ENCODE results near the gene LUC7L2. TPM values are rescaled to one million over a fixed set of nuclear protein-coding genes. Genes with fewer than 3 reads are reported as not detected.
"Not testable (repeated sequence)": the region's sequence is repeated elsewhere in the genome, so short reads cannot be mapped to it uniquely, and the experiment has no call there.

Gene LUC7L2
- total RNA-seq, 4 donors from 2014 or later, result 29.4 to 77.6 (median 50.0) TPM

- 96 to 98% methylated on average over 15 of the region's 15 CpGs for WGBS, 2 donors
- TF ChIP-seq CTCF (IDR thresholded peaks at IDR 0.05) (no peak), POLR2A (IDR thresholded peaks at IDR 0.05) (no peak)
- Histone ChIP-seq H3K27ac (no peak overlapping the region), H3K4me3 (no peak overlapping the region), H3K36me3 (peaks cover 7 to 100% (median 11%) of the 10 kb centered on the region in 3 donors), H3K4me1 (no peaks in the 10 kb centered on the region), H3K9me3 (no peaks in the 10 kb centered on the region), H3K27me3 (no peaks in the 10 kb centered on the region)
- intact Hi-C loops (cut with DNase I), result no loop called here
- no peak for DNase-seq
These were observed 57.8 kb downstream of the LUC7L2 start for GRCh38 chr7:139417478-139417877.

- WGBS, 2 donors, result 31 to 58% methylated on average over 1 of the region's 1 CpG
- H3K27ac ChIP-seq, result no peak overlapping the region
- H3K4me1 ChIP-seq, result peaks cover 0 to 7% (median 3%) of the 10 kb centered on the region in 3 donors
- intact Hi-C loops (cut with DNase I), result no loop called here
- TF ChIP-seq POLR2A (IDR thresholded peaks at IDR 0.05) (no peak), CTCF (IDR thresholded peaks at IDR 0.05) (no peak)
- DNase-seq, result no peak
- peaks cover 7 to 85% (median 11%) of the 10 kb centered on the region in 3 donors for H3K36me3 ChIP-seq
- no peak overlapping the region for H3K4me3 ChIP-seq
- H3K9me3 ChIP-seq, result no peaks in the 10 kb centered on the region
- H3K27me3 ChIP-seq, result no peaks in the 10 kb centered on the region
These were observed 61.4 kb downstream of the LUC7L2 start for GRCh38 chr7:139421123-139421522.

GRCh38 chr7:139422126-139422525 lies 62.4 kb downstream of the LUC7L2 start:
- peaks cover under 1 to 75% (median 8%) of the 10 kb centered on the region in 3 donors for H3K36me3 ChIP-seq
- no peak overlapping the region for H3K4me3 ChIP-seq
- DNase-seq, result no peak
- TF ChIP-seq CTCF (IDR thresholded peaks at IDR 0.05) (no peak), POLR2A (IDR thresholded peaks at IDR 0.05) (no peak)
- peaks cover 1 to 17% (median 3%) of the 10 kb centered on the region in 3 donors for H3K4me1 ChIP-seq
- no peaks in the 10 kb centered on the region for H3K27me3 ChIP-seq
- H3K9me3 ChIP-seq, result no peaks in the 10 kb centered on the region
- intact Hi-C loops (cut with DNase I), result no loop called here
- H3K27ac ChIP-seq, result peak overlapping the region in 1 of 4 donors; percentile 21
- WGBS, 2 donors, result 77% methylated on average over 7 of the region's 7 CpGs

GRCh38 chr7:139423091-139423490 lies 63.4 kb downstream of the LUC7L2 start:
- Histone ChIP-seq H3K36me3 (peaks cover 0 to 66% (median 0%) of the 10 kb centered on the region in 3 donors), H3K4me3 (no peak overlapping the region), H3K4me1 (peaks cover 3 to 27% (median 4%) of the 10 kb centered on the region in 3 donors), H3K27ac (no peak overlapping the region), H3K27me3 (no peaks in the 10 kb centered on the region), H3K9me3 (no peaks in the 10 kb centered on the region)
- no peak for TF ChIP-seq CTCF (IDR thresholded peaks at IDR 0.05)
- TF ChIP-seq POLR2A (IDR thresholded peaks at IDR 0.05), result no peak
- no peak for DNase-seq
- 88 to 92% methylated on average over 4 of the region's 4 CpGs for WGBS, 2 donors
- intact Hi-C loops (cut with DNase I), result no loop called here

GRCh38 chr7:139424004-139424403 lies 64.3 kb downstream of the LUC7L2 start:
- WGBS, 2 donors, result 77 to 81% methylated on average over 4 of the region's 4 CpGs
- H3K4me3 ChIP-seq, result no peak overlapping the region
- no peak for DNase-seq
- H3K27ac ChIP-seq, result no peak overlapping the region
- H3K36me3 ChIP-seq, result peaks cover 0 to 56% (median 0%) of the 10 kb centered on the region in 3 donors
- TF ChIP-seq POLR2A (IDR thresholded peaks at IDR 0.05), result no peak
- no peaks in the 10 kb centered on the region for H3K27me3 ChIP-seq
- H3K4me1 ChIP-seq, result peaks cover 3 to 35% (median 4%) of the 10 kb centered on the region in 3 donors
- no peaks in the 10 kb centered on the region for H3K9me3 ChIP-seq
- intact Hi-C loops (cut with DNase I), result no loop called here

- H3K4me1 ChIP-seq, result peaks cover 3 to 49% (median 13%) of the 10 kb centered on the region in 3 donors
- DNase-seq; H3K9me3 ChIP-seq; intact Hi-C loops (cut with DNase I); H3K4me3 ChIP-seq; H3K27ac ChIP-seq; H3K27me3 ChIP-seq: not testable (repeated sequence)
- H3K36me3 ChIP-seq, result peaks cover 0 to 39% (median 0%) of the 10 kb centered on the region in 3 donors
- 64 to 74% methylated on average over 6 to 8 of the region's 10 CpGs for WGBS, 2 donors
These were observed 66.0 kb downstream of the LUC7L2 start for GRCh38 chr7:139425701-139426100.

All from esophagus squamous epithelium (tissue), 5 donors.